ENCODE data around the gene HAGHL.

GRCh38 chr16:778909-779527 lies 52.1 kb downstream of the HAGHL start:
- TF ChIP-seq CTCF (IDR thresholded peaks at IDR 0.05) (no peak), POLR2A (IDR thresholded peaks at IDR 0.05) (no peak), EP300 (IDR thresholded peaks at IDR 0.05) (no peak)
